Spinal cord (tissue), 10 donors: ENCODE measurements around the gene PDK2. TPM values are rescaled to one million over a fixed set of nuclear protein-coding genes. Genes with fewer than 3 reads are reported as not detected.

Experiments used
- DNase-seq, 6 donors: peaks; one replicate each; pipeline versions ENCODE4 v3.0.0 to v3.0.0-alpha.2; 2013 to 2015; ENCODE audit warnings: low spot score in 6 of 6, low read depth in 4 of 6
- H3K27ac ChIP-seq: one replicate; pipeline ENCODE4 v1.5.1; 2013; ENCODE audit warnings: low read depth, low read length, control low read depth
- H3K27me3 ChIP-seq: one replicate; pipeline ENCODE4 v1.6.1; 2013; ENCODE audit warnings: low read length; ENCODE audit not compliant: control insufficient read depth, insufficient read depth
- H3K36me3 ChIP-seq: one replicate; pipeline ENCODE4 v1.6.1; 2013; ENCODE audit warnings: low read length; ENCODE audit not compliant: control insufficient read depth, insufficient read depth
- H3K4me1 ChIP-seq: one replicate; pipeline ENCODE4 v1.6.1; 2013; ENCODE audit warnings: low read length; ENCODE audit not compliant: control insufficient read depth, insufficient read depth
- H3K4me3 ChIP-seq: one replicate; pipeline ENCODE4 v1.5.1; 2013; ENCODE audit warnings: low read depth, low read length, control low read depth
- H3K9me3 ChIP-seq: one replicate; pipeline ENCODE4 v1.6.1; 2013; ENCODE audit warnings: low read length; ENCODE audit not compliant: control insufficient read depth, insufficient read depth
- WGBS: methylation state at CpG from one replicate; pipeline ENCODE4 v1.1.5; 2013; ENCODE audit warnings: missing lambda C conversion rate; ENCODE audit not compliant: insufficient coverage; 5-methylcytosine and 5-hydroxymethylcytosine counted together
- polyA plus RNA-seq, 2 donors: library from polyadenylated mRNA; unstranded; fragments of 120-200 nt; gene quantifications; one replicate each; pipeline ENCODE4 v1.2.1, GENCODE V29; 2013; ENCODE audit not compliant: insufficient read length in 2 of 2
- total RNA-seq, 2 donors: library from RNA; depleted of rRNA in 1 of 2; stranded (reverse); fragments of 120-200 nt in 1 of 2; fragments of >200 nt in 1 of 2; gene quantifications; one replicate each; pipeline versions ENCODE4 v1.2.3 to v1.2.4, GENCODE V29; 2013 to 2014
- donor health status: healthy.

The PDK2 gene
- total and polyA plus RNA-seq, 4 donors, result 14.7 to 56.1 (median 42.7) TPM

DNA sequence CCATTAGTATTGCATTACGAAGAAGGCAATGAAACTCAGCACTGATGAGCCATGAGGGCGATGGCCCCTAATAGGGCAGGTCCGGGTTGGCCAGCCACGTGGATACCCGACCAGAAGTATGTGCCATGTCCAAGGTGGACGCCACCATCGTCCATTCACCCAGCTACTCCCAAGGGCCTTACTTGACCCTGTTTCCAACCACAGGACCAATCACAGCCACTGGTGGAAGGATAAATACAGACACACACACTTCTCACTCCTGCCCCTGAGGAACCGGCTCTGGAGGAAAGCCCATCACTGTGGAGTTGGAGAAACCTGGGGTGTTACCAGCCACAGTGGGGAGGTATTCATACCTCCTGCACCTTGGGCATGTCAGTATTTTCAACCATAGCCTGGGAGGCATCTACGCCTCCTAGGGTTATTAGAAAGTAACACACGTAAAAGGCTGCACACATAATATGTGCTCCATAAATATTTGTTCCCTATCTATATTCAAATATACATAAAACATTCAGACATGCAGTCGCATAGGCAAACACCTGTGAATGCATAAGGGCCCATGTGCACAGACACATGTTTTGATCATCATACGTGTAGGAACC, 44.6 kb upstream of the PDK2 start:
- no peaks in the 10 kb centered on the region for H3K36me3 ChIP-seq
- H3K4me3 ChIP-seq, result no peak overlapping the region
- no peak for DNase-seq
- H3K4me1 ChIP-seq, result peaks cover 41% of the 10 kb centered on the region
- no peaks in the 10 kb centered on the region for H3K9me3 ChIP-seq
- H3K27me3 ChIP-seq, result peaks cover 10% of the 10 kb centered on the region
- no peak overlapping the region for H3K27ac ChIP-seq
- 98% methylated on average over 7 of the region's 12 CpGs for WGBS

DNA sequence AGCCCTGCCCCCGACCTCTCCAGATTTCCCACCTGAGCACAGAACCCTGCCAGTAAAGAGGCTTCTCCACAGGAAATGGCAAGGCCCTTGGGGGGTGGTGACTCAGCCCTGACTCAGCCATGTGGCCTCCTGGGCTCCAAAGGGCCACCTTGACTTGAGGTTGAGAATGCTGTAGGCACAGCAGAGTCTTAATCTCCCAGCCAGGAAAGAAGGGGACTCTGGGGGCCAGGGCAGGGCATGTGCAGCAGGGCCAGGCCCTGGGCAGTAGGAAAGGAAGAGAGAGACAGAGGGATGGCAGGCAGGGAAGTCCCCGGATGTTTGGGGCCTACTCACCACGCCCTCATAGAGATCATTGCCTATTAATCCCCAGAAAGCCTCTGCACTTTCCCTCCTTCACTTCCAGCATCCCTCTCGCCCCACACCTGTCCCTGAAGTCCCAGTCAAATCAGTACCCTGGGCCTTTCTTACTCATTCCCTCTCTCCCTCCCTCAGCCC, 44.0 kb upstream of the PDK2 start:
- 74% methylated on average over 3 of the region's 4 CpGs for WGBS
- Histone ChIP-seq H3K27me3 (peaks cover 11% of the 10 kb centered on the region), H3K36me3 (no peaks in the 10 kb centered on the region), H3K27ac (no peak overlapping the region), H3K4me3 (no peak overlapping the region), H3K4me1 (peaks cover 44% of the 10 kb centered on the region), H3K9me3 (no peaks in the 10 kb centered on the region)
- DNase-seq, result no peak

DNA sequence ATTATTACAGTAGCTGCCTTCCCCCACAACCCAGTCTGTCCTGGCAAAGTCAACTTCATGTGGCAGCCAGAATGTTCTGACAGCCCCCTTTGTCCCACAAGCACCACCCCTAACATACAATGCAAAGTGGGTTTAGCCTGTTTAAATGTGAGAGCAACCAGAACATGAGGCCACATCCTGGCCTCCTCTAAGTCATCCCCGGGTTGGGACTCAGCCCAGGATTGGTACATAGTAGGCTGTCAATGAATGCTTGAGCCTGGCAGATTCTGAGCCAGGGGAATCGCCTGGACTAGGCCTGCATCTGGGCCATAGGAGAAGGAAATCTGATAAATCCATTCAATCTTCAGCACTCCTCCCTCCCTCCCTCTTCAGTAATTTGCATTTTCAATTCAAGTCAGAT, 43.5 kb upstream of the PDK2 start:
- DNase-seq, result peak in 1 of 6 donors; percentile 33
- H3K4me1 ChIP-seq, result peaks cover 47% of the 10 kb centered on the region
- WGBS, result no CpG with 5 or more reads among the region's 2 CpGs
- no peaks in the 10 kb centered on the region for H3K9me3 ChIP-seq
- H3K27me3 ChIP-seq, result peaks cover 11% of the 10 kb centered on the region
- H3K4me3 ChIP-seq, result no peak overlapping the region
- no peak overlapping the region for H3K27ac ChIP-seq
- H3K36me3 ChIP-seq, result no peaks in the 10 kb centered on the region

DNA sequence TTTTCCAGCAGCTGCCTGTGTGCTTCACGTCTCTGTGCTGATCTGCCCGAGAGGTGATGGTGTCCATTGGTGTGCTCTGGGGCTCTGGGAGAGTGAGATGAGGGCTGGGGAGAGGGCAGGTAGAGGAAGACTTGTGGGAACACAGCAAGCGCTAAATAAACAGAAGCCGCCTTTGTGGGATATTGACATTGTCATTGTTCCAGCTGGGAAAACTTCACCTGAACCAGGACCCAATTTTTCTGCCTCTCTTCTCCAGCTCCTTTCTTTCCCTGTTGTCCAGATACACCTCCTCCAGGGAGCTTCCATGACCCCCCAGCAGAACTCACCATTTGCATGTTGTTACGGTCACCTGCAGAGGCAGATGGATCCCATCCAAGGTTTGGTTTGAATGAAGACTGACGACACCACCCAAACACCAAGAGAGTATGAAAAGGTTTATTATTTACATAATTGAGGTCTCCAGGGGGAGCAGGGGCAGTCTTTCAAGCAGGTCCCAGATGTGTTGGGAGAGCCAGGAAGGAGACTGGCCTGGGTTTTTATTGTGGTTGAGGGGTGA, 42.8 kb upstream of the PDK2 start:
- no peak overlapping the region for H3K4me3 ChIP-seq
- 79% methylated on average over 3 of the region's 6 CpGs for WGBS
- peaks cover 51% of the 10 kb centered on the region for H3K4me1 ChIP-seq
- no peaks in the 10 kb centered on the region for H3K36me3 ChIP-seq
- no peak for DNase-seq
- no peak overlapping the region for H3K27ac ChIP-seq
- no peaks in the 10 kb centered on the region for H3K9me3 ChIP-seq
- peaks cover 15% of the 10 kb centered on the region for H3K27me3 ChIP-seq

DNA sequence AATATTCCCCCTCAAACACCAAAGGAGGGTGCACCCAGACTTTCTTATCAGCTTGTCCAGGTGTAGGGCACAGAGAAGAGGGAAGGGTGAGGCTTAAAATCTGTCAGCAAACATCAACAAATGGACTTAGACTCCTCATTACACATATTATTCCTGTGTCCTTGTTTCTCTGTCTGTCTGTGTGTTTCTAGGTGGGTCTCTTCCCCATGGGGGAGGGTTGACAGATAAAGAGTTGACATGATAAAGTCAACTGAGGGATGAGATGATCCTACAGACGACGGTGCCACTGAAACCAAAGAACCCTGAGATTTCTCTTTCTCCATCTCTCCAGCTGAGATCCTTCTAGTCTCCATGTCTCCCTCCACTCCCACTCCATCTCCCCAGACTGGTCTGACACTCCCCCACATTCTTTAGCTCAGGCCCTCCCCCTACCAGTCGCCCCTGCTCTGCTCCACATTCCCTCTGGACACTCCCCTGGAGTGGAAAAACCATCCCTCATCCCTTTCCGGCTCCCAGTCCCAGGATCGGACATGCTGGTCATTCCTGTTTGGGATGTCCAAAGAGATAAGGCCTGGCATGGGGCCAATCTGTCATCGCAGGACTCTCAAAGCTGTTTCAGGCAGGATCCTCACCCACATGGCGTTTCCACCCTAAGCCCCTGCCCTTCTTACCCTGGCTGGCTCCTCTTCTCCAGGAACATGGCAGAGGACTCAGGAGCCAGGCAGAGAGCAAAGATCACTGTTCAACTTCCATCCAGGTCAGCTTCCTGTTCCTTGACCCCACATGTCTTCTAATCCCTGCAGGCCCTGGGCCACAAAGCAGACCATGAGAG, 42.1 kb upstream of the PDK2 start:
- Histone ChIP-seq H3K4me1 (peaks cover 54% of the 10 kb centered on the region), H3K36me3 (no peaks in the 10 kb centered on the region), H3K27ac (no peak overlapping the region), H3K9me3 (no peaks in the 10 kb centered on the region), H3K4me3 (no peak overlapping the region), H3K27me3 (peaks cover 17% of the 10 kb centered on the region)
- 72% methylated on average over 7 of the region's 7 CpGs for WGBS
- DNase-seq, result no peak

DNA sequence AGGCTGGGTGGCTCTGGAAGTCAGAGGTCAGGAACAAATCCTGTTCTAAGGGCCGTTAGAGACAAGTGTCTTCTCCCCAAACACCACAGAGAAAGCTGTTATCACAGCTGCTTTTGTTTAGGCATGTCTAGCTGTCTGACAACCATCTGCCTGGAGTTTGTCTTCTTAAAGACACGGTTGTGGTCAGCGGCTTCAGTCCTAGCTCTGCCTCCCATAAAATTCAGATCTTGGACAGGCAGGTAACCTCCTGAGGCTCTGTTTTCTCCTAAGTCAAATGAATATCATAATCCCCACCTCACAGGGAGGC, 41.5 kb upstream of the PDK2 start:
- peaks cover 17% of the 10 kb centered on the region for H3K27me3 ChIP-seq
- WGBS, result 26% methylated on average over 3 of the region's 3 CpGs
- H3K9me3 ChIP-seq, result no peaks in the 10 kb centered on the region
- H3K27ac ChIP-seq, result no peak overlapping the region
- peaks cover 57% of the 10 kb centered on the region for H3K4me1 ChIP-seq
- no peaks in the 10 kb centered on the region for H3K36me3 ChIP-seq
- H3K4me3 ChIP-seq, result no peak overlapping the region
- DNase-seq, result peak in 1 of 6 donors; percentile 40

DNA sequence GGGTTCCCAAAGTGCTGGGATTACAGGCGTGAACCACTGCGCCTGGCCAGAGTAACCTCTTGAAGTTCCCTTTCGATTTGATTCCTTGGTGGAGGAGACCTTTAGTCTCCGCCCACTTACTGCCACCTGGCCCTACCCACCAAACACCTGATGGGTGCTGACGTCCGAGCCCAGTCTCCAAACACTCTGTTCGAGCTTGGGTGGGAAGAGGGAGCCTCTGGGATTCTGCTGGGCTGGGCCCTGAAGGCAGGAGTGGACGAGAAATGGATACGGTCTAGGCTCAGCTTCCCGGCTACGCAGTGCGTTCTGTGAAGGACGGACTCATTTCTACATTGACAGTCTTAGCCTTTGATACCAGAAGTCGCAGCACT, 40.1 kb upstream of the PDK2 start:
- Histone ChIP-seq H3K4me1 (peaks cover 57% of the 10 kb centered on the region), H3K36me3 (no peaks in the 10 kb centered on the region), H3K27ac (no peak overlapping the region), H3K9me3 (no peaks in the 10 kb centered on the region), H3K27me3 (peaks cover 17% of the 10 kb centered on the region), H3K4me3 (peak overlapping the region; percentile 40)
- DNase-seq, result peak in 2 of 6 donors; percentile 40 to 70
- WGBS, result 3% methylated on average over 10 of the region's 14 CpGs

DNA sequence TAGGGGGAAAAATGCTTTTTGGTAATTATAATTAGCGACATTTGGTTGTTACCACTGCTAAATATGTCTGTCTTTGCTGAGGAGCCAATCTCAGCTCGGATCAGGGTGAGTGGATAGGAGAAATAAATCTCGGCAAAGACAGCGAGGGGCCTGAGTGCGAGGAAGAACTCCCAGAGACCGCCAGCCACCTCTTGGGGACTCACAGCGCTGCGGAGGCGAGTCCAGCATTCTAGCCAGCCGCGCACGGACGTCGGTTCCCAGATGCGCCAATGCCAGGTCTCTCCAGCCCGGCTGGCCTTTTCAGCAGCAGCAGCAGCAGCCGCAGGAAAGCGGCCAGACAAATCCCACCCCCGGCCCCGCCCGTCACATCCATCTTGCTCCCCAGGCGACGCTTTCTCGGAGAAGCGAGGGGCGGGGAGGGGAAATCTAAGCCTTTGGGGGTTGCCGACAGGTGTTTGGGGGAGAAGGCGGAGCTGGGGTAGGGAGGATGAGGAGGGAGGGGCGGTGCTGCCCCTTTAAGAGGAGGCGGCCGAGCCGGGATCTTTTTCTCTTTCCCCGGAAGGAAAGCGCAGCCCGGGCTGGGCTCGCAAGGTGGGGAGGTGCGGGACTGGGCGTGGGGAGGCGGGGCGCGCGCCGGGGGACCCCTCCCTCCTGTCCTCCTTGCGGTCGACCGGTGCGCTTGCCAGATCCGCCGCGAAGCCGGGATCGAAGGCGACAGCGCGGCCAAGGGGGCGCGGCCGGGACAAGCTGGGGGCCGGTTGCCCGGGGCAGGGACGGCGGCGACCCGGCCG, 39.5 kb upstream of the PDK2 start, which contains the start of gene ITGA3:
TSS of gene ITGA3 (plus strand) at position 685 of the 791 bp plus-strand sequence. CDS start 330 bp downstream, outside the sequence.
- peak within 1 kb of the TSS; percentile 15 for H3K27ac ChIP-seq

DNA sequence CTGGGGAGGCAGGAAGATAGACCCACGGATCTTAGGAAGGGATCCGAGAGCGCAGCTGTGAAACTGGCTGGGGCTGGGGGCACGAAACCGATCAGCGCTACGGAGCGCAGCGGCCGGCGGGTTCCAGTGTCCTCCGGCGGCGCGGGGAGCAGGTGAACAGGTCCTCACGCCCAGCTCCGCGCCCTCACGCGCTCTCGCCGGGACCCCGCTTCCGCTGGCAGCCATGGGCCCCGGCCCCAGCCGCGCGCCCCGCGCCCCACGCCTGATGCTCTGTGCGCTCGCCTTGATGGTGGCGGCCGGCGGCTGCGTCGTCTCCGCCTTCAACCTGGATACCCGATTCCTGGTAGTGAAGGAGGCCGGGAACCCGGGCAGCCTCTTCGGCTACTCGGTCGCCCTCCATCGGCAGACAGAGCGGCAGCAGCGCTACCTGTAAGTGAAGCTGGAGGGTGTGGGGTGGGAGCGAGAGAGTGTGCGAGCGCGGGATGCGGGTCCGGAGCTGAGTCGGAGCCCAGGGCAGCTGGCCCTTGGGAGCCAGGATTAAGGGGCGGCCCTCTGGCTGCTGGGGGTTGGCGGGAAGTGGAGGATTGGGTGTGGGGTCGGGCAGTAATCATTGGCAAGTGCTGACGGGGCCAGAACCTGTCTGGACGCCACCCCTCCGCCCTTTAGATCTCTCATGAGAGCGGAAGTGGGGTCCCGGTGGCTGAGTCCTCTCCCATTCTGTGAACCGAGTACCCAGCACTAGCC, 38.8 kb upstream of the PDK2 start:
- DNase-seq, result peak in 3 of 6 donors; percentile 33 to 92 (median 78)
- peaks cover 17% of the 10 kb centered on the region for H3K27me3 ChIP-seq
- H3K36me3 ChIP-seq, result peaks cover 2% of the 10 kb centered on the region
- H3K4me3 ChIP-seq, result peak overlapping the region; percentile 40
- no peaks in the 10 kb centered on the region for H3K9me3 ChIP-seq
- under 1% methylated on average over 64 of the region's 64 CpGs for WGBS
- H3K27ac ChIP-seq, result no peak overlapping the region
- peaks cover 64% of the 10 kb centered on the region for H3K4me1 ChIP-seq

More for the DNA sequence above, 39.5 kb upstream of the PDK2 start, which contains the start of gene ITGA3:
- peak within 1 kb of the TSS; percentile 40 for H3K4me3 ChIP-seq
- H3K36me3 ChIP-seq, result no peaks in the 10 kb centered on the region
- peaks cover 62% of the 10 kb centered on the region for H3K4me1 ChIP-seq
- under 1% methylated on average over 55 of the region's 65 CpGs for WGBS
- H3K9me3 ChIP-seq, result no peaks in the 10 kb centered on the region
- peaks cover 17% of the 10 kb centered on the region for H3K27me3 ChIP-seq
- DNase-seq, result peak in 4 of 6 donors; percentile 33 to 92 (median 70)
